ENCODE data around the gene ESAM. TPM values are rescaled to one million over a fixed set of nuclear protein-coding genes. Genes with fewer than 3 reads are reported as not detected.

The ESAM gene
- total RNA-seq, 1 donor from 2014 or later, result 1.6 TPM

DNA sequence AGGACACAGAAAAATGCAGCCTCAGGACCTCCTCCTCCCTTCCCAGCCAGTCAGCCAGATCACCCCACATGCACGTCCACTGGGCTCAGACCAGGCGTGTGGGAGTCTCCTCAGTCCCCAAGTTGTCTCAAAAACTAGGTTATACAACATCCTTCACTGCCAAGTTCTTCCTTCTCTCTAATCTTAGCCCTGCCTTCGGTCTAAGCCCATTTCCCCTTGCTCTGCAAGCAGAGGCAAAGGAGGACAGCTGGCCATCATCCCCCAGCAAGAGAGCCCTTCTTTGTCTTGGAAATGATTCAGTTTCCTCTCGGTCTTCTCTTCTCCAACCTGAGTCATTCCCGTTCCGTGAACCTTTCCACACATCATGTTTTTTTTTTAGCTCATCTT is 36.4 kb downstream of the ESAM start:
- no peak overlapping the region for H3K4me3 Mint-ChIP-seq (ENCODE audit: low read depth)
- H3K36me3 Mint-ChIP-seq (ENCODE audit: insufficient read depth), result no peaks in the 10 kb centered on the region
- H3K9me3 Mint-ChIP-seq (ENCODE audit: low read depth), result no peaks in the 10 kb centered on the region
- no peak overlapping the region for H3K27ac Mint-ChIP-seq
- H3K4me1 Mint-ChIP-seq (ENCODE audit: low read depth), result peaks cover 24% of the 10 kb centered on the region
- peaks cover 33% of the 10 kb centered on the region for H3K27me3 Mint-ChIP-seq
- no peak for DNase-seq (ENCODE audit: low spot score, unreplicated experiment)
- TF ChIP-seq, protein P1, sequence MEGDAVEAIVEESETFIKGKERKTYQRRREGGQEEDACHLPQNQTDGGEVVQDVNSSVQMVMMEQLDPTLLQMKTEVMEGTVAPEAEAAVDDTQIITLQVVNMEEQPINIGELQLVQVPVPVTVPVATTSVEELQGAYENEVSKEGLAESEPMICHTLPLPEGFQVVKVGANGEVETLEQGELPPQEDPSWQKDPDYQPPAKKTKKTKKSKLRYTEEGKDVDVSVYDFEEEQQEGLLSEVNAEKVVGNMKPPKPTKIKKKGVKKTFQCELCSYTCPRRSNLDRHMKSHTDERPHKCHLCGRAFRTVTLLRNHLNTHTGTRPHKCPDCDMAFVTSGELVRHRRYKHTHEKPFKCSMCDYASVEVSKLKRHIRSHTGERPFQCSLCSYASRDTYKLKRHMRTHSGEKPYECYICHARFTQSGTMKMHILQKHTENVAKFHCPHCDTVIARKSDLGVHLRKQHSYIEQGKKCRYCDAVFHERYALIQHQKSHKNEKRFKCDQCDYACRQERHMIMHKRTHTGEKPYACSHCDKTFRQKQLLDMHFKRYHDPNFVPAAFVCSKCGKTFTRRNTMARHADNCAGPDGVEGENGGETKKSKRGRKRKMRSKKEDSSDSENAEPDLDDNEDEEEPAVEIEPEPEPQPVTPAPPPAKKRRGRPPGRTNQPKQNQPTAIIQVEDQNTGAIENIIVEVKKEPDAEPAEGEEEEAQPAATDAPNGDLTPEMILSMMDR (IDR thresholded peaks at IDR 0.05; ENCODE audit: unreplicated experiment), result no peak

DNA sequence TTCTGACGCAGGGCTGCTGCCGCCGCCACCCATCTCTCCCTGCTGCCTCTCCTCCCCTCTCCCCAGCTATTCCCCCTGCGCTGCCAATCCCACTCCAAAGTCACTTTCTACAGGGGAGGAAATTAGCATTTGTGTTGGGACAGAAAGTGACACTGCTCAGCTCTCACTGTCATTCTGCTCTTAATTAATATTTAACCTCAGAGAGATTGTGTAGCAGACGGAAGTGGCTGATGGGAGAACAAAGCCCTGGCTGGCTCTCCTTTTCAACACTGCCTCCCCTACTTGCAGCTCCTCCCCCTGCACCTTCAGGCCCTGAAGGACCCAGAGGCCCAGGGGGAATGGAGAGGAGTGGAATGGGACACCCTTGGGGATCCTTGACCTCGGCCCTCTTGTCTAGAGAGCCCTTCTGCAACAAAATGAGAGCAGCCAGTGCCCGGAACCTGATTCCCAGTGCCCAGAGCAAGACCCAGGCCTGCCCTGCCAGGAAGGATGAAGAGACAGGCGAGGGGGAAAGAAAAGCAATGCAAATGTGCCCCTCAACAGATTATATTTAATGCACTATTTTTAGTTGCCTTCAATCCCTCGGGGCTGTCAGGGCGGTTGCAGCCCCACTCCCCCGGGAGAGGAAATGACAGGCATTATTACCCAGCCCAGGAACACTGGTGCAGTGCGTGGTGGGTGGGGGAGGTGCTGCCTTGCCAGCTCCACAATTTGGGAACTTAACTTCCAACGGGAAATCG is 36.9 kb downstream of the ESAM start:
- Mint-ChIP-seq H3K27me3 (peaks cover 36% of the 10 kb centered on the region), H3K4me1 (ENCODE audit: low read depth) (peaks cover 24% of the 10 kb centered on the region), H3K9me3 (ENCODE audit: low read depth) (no peaks in the 10 kb centered on the region), H3K27ac (peak overlapping the region; percentile 85), H3K36me3 (ENCODE audit: insufficient read depth) (no peaks in the 10 kb centered on the region), H3K4me3 (ENCODE audit: low read depth) (peak overlapping the region; percentile 59)
- TF ChIP-seq, protein P1 (IDR thresholded peaks at IDR 0.05; ENCODE audit: unreplicated experiment), result no peak
- DNase-seq (ENCODE audit: low spot score, unreplicated experiment), result no peak

DNA sequence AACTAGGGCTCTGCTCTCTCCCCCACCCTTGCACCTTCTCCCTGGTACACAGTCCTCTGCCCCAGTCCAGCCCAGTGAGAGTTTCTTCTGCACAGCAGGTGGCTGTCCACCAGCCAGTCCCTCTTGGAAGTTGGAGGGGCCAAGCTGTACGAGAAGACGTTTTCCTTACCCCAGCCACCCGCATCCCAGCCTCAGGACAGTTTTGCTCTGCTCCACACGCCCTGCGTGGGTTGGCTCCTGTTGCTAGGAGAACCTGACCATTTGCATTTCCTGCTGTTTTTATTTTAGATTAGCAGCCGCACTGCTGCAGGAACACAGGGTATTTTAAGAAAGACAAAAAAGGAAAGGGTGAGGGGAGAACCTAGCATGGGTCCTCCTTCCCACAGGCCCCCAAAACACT is 39.9 kb downstream of the ESAM start:
- DNase-seq (ENCODE audit: low spot score, unreplicated experiment), result no peak
- no peak overlapping the region for H3K27ac Mint-ChIP-seq
- H3K36me3 Mint-ChIP-seq (ENCODE audit: insufficient read depth), result no peaks in the 10 kb centered on the region
- H3K4me3 Mint-ChIP-seq (ENCODE audit: low read depth), result no peak overlapping the region
- H3K27me3 Mint-ChIP-seq, result peaks cover 61% of the 10 kb centered on the region
- peaks cover 31% of the 10 kb centered on the region for H3K4me1 Mint-ChIP-seq (ENCODE audit: low read depth)
- TF ChIP-seq, protein P1 (IDR thresholded peaks at IDR 0.05; ENCODE audit: unreplicated experiment), result no peak
- H3K9me3 Mint-ChIP-seq (ENCODE audit: low read depth), result no peaks in the 10 kb centered on the region

DNA sequence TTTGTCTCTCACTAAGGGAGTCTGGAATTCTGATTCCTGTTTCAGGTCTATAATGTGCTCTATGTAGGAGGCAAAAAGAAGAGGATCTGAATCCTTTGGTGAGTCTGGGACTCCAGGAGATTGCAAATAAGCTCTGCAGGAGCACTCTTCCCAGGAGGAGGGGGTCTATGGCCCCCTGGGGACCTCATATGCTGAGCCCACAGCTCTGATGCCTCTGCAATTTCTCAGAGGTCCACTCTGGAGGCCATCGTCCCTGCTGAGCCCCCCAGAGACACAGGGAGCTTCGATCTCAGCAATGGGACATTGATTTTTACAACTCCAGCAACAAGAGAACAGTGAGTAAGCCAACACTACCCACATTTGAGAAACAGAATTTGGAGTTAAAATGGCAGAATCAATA is 42.6 kb downstream of the ESAM start:
- Mint-ChIP-seq H3K4me3 (ENCODE audit: low read depth) (no peak overlapping the region), H3K27ac (no peak overlapping the region), H3K36me3 (ENCODE audit: insufficient read depth) (no peaks in the 10 kb centered on the region), H3K27me3 (peaks cover 72% of the 10 kb centered on the region), H3K4me1 (ENCODE audit: low read depth) (peaks cover 15% of the 10 kb centered on the region), H3K9me3 (ENCODE audit: low read depth) (no peaks in the 10 kb centered on the region)
- TF ChIP-seq, protein P1 (IDR thresholded peaks at IDR 0.05; ENCODE audit: unreplicated experiment), result no peak
- DNase-seq (ENCODE audit: low spot score, unreplicated experiment), result no peak

DNA sequence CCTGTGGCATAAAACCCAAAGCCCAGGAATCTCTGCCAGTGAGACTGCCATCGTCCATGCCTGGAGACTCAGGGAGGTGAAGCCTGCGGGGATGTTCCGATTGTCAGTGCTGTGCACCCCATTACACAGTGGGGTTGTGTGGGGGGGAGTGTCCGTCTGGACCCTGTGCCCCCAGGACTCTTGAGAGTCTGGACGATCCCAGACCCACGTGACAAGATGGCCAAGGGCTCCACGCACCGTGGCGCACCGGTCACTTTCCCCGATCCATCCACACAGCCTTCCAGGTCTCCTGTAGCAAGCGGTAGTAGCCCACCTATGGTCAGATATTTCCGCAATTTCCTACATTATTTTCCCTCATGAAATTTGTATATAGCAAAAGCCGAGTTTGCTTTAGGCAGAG is 43.3 kb downstream of the ESAM start:
- Mint-ChIP-seq H3K4me1 (ENCODE audit: low read depth) (peaks cover 11% of the 10 kb centered on the region), H3K27ac (no peak overlapping the region), H3K27me3 (peaks cover 75% of the 10 kb centered on the region), H3K36me3 (ENCODE audit: insufficient read depth) (no peaks in the 10 kb centered on the region), H3K4me3 (ENCODE audit: low read depth) (peak overlapping the region; percentile 64), H3K9me3 (ENCODE audit: low read depth) (no peaks in the 10 kb centered on the region)
- TF ChIP-seq, protein P1 (IDR thresholded peaks at IDR 0.05; ENCODE audit: unreplicated experiment), result no peak
- no peak for DNase-seq (ENCODE audit: low spot score, unreplicated experiment)
